Uterus (tissue), 4 donors: ENCODE data around the gene RSAD2. TPM values are rescaled to one million over a fixed set of nuclear protein-coding genes. Genes with fewer than 3 reads are reported as not detected.
A peak's percentile ranks its signal among the peaks of the same experiment; 100 is the strongest.

ENCODE experiments used
- DNase-seq, 2 donors: peaks; one replicate each; pipeline ENCODE4 v3.0.0-alpha.2; 2019 to 2020
- H3K27ac ChIP-seq, 2 donors: fragments of 200-600 bp; sonication (generic); 1 replicate in 1 of 2; 2 replicates in 1 of 2; pipeline ENCODE4 v1.5.1; 2016 to 2018
- H3K27me3 ChIP-seq, 2 donors: fragments of 200-600 bp; sonication (generic); one replicate each; pipeline ENCODE4 v1.5.1; 2018 to 2019; ENCODE audit warnings: control low read depth in 1 of 2
- H3K36me3 ChIP-seq, 2 donors: fragments of 200-600 bp; sonication (generic); one replicate each; pipeline ENCODE4 v1.5.1; 2019; ENCODE audit warnings: control low read depth in 1 of 2
- H3K4me1 ChIP-seq, 2 donors: fragments of 200-600 bp; sonication (generic); one replicate each; pipeline ENCODE4 v1.5.1; 2018 to 2019; ENCODE audit warnings: control low read depth in 1 of 2
- H3K4me3 ChIP-seq, 2 donors: fragments of 200-600 bp; sonication (generic); 1 replicate in 1 of 2; 2 replicates in 1 of 2; pipeline ENCODE4 v1.5.1; 2018 to 2019; ENCODE audit warnings: mild to moderate bottlenecking in 1 of 2
- H3K9me3 ChIP-seq, 2 donors: fragments of 200-600 bp; sonication (generic); one replicate each; pipeline ENCODE4 v1.5.1; 2019; ENCODE audit warnings: control low read depth in 1 of 2
- CTCF ChIP-seq, 4 experiments: fragments of 200-600 bp in 2 of 4; fragments of 450-650 bp in 2 of 4; sonication (generic) in 2 of 4; IDR thresholded peaks; one replicate each; pipeline ENCODE4 v1.5.1; 2016 to 2019; ENCODE audit warnings: antibody characterized with exemption in 4 of 4, mild to moderate bottlenecking in 2 of 4, moderate library complexity in 1 of 4
- POLR2A ChIP-seq, 2 donors: fragments of 450-650 bp; IDR thresholded peaks; one replicate each; pipeline ENCODE4 v1.6.1; 2016; ENCODE audit warnings: antibody characterized with exemption in 2 of 2, mild to moderate bottlenecking in 1 of 2, moderate library complexity in 1 of 2
- intact Hi-C: fragments of 100-400 bp; cut with DNase I; formaldehyde crosslinking; loops from one replicate; pipeline ENCODE4 v1.15.1; 2023; ENCODE audit warnings: low total_unique reads
- total RNA-seq, 4 donors: library from RNA; depleted of rRNA in 3 of 4; stranded (reverse); fragments of >200 nt in 3 of 4; gene quantifications; one replicate each; pipeline versions ENCODE4 v1.1.0 to v1.2.4, GENCODE V29; 2014 to 2023
- donor health status: DM: yes; HTN: yes; CAD: no.

RSAD2 gene
- total RNA-seq, 4 donors from 2014 or later: 0.29 to 14.7 (median 6.3) TPM

GRCh38 chr2:6864231-6864754, 13.3 kb upstream of the RSAD2 start:
- Histone ChIP-seq H3K27ac (peak overlapping the region in 1 of 2 donors; percentile 85), H3K9me3 (no peaks in the 10 kb centered on the region), H3K4me1 (peaks cover 0 to 4% of the 10 kb centered on the region in 2 donors), H3K4me3 (no peak overlapping the region), H3K27me3 (no peaks in the 10 kb centered on the region), H3K36me3 (no peaks in the 10 kb centered on the region)
- no peak for DNase-seq
- intact Hi-C loops: no loop called here
- TF ChIP-seq CTCF (IDR thresholded peaks at IDR 0.05) (no peak), POLR2A (IDR thresholded peaks at IDR 0.05) (no peak)

GRCh38 chr2:6864923-6865345, 12.6 kb upstream of the RSAD2 start:
- H3K27me3 ChIP-seq: no peaks in the 10 kb centered on the region
- H3K4me1 ChIP-seq: peaks cover 0 to 4% of the 10 kb centered on the region in 2 donors
- H3K4me3 ChIP-seq: peak overlapping the region; percentile 49 to 64
- intact Hi-C loops: no loop called here
- H3K9me3 ChIP-seq: no peaks in the 10 kb centered on the region
- H3K27ac ChIP-seq: peak overlapping the region; percentile 77 to 85
- DNase-seq: peak; percentile 22 to 42
- TF ChIP-seq CTCF (IDR thresholded peaks at IDR 0.05) (no peak), POLR2A (IDR thresholded peaks at IDR 0.05) (no peak)
- no peaks in the 10 kb centered on the region for H3K36me3 ChIP-seq

- peak; percentile 57 to 65 for DNase-seq
Observed at GRCh38 chr2:6865346-6866274, 12.0 kb upstream of the RSAD2 start, which contains the start of gene CMPK2. Gene CMPK2, minus strand, starts transcription at chr2:6865907. Its CDS starts 211 bp downstream, at chr2:6865696.

GRCh38 chr2:6866275-6866671, 11.3 kb upstream of the RSAD2 start:
- DNase-seq: peak; percentile 22 to 37
- Histone ChIP-seq H3K4me1 (peaks cover 0 to 4% of the 10 kb centered on the region in 2 donors), H3K27me3 (no peaks in the 10 kb centered on the region), H3K36me3 (no peaks in the 10 kb centered on the region), H3K9me3 (no peaks in the 10 kb centered on the region), H3K27ac (peak overlapping the region; percentile 77 to 85), H3K4me3 (peak overlapping the region; percentile 49 to 64)
- intact Hi-C loops: no loop called here
- TF ChIP-seq CTCF (IDR thresholded peaks at IDR 0.05): peak; percentile 28 to 53 (median 34)
- no peak for TF ChIP-seq POLR2A (IDR thresholded peaks at IDR 0.05)

More at GRCh38 chr2:6865346-6866274, 12.0 kb upstream of the RSAD2 start, which contains the start of gene CMPK2:
- no peaks in the 10 kb centered on the region for H3K27me3 ChIP-seq
- TF ChIP-seq CTCF (IDR thresholded peaks at IDR 0.05) (peak in 2 of 4 experiments; percentile 8 to 35), POLR2A (IDR thresholded peaks at IDR 0.05) (peak in 1 of 2 donors; percentile 34)
- H3K27ac ChIP-seq: peak within 1 kb of the TSS; percentile 77 to 85
- H3K4me1 ChIP-seq: peaks cover 0 to 4% of the 10 kb centered on the region in 2 donors
- peak within 1 kb of the TSS; percentile 49 to 64 for H3K4me3 ChIP-seq
- H3K9me3 ChIP-seq: no peaks in the 10 kb centered on the region
- intact Hi-C loops: no loop called here
- no peaks in the 10 kb centered on the region for H3K36me3 ChIP-seq

GRCh38 chr2:6866982-6867381, 10.6 kb upstream of the RSAD2 start:
- Histone ChIP-seq H3K27ac (no peak overlapping the region), H3K4me3 (no peak overlapping the region), H3K4me1 (peaks cover 0 to 4% of the 10 kb centered on the region in 2 donors), H3K27me3 (no peaks in the 10 kb centered on the region), H3K36me3 (no peaks in the 10 kb centered on the region), H3K9me3 (no peaks in the 10 kb centered on the region)
- intact Hi-C loops: no loop called here
- no peak for DNase-seq
- TF ChIP-seq CTCF (IDR thresholded peaks at IDR 0.05) (no peak), POLR2A (IDR thresholded peaks at IDR 0.05) (no peak)
